Measurements from ENCODE around the gene CCNA1. TPM values are rescaled to one million over a fixed set of nuclear protein-coding genes. Genes with fewer than 3 reads are reported as not detected.

Gene CCNA1
- total and polyA plus RNA-seq, 12 donors, result 0.20 to 1.1 (median 0.38) TPM; not detected in 3

- intact Hi-C loops (cut with DNase I), result no loop called here
- Histone ChIP-seq H3K4me3 (no peak overlapping the region), H3K27me3 (peaks cover 0 to 5% (median 0%) of the 10 kb centered on the region in 7 donors), H3K4me1 (no peaks in the 10 kb centered on the region), H3K27ac (no peak overlapping the region), H3K36me3 (no peaks in the 10 kb centered on the region), H3K9me3 (peaks cover 0 to 39% (median 4%) of the 10 kb centered on the region in 11 donors)
- 63 to 66% methylated on average over 2 of the region's 2 CpGs for WGBS, 2 donors
- no peak for ATAC-seq
- TF ChIP-seq CTCF (IDR thresholded peaks at IDR 0.05), result no peak
- no peak for DNase-seq
Observed at GRCh38 chr13:36480726-36481427, 48.6 kb downstream of the CCNA1 start.

- ATAC-seq (no peak), DNase-seq (no peak)
- H3K4me3 ChIP-seq, result no peak overlapping the region
- intact Hi-C loops (cut with DNase I), result no loop called here
- H3K27me3 ChIP-seq, result peaks cover 0 to 9% (median 0%) of the 10 kb centered on the region in 7 donors
- no peaks in the 10 kb centered on the region for H3K4me1 ChIP-seq
- peaks cover 0 to 10% (median 0%) of the 10 kb centered on the region in 11 donors for H3K9me3 ChIP-seq
- H3K36me3 ChIP-seq, result no peaks in the 10 kb centered on the region
- no peak for TF ChIP-seq CTCF (IDR thresholded peaks at IDR 0.05)
- H3K27ac ChIP-seq, result no peak overlapping the region
Observed at GRCh38 chr13:36490055-36490454, 57.8 kb downstream of the CCNA1 start.

Other genes with a start within 250 kb of the CCNA1 start
- gene SOHLH2, start 217.9 kb upstream of the CCNA1 start, total RNA-seq, result 1 to 10 TPM in 3 of 10 donors, under 1 TPM in 5, not detected in 2; 0.10 to 3.0 (median 0.79) TPM
- gene SOHLH2, start 217.9 kb upstream of the CCNA1 start, polyA plus RNA-seq, result 1 to 10 TPM in 1 of 2 donors, under 1 TPM in 1; 0.25 to 1.0 TPM
- 1 to 10 TPM in 6 of 10 donors, under 1 TPM in 4; 0.15 to 5.4 (median 2.2) TPM for gene CCDC169, start 134.7 kb upstream of the CCNA1 start, total RNA-seq
- under 1 TPM; 0.22 to 0.35 TPM for gene CCDC169, start 134.7 kb upstream of the CCNA1 start, polyA plus RNA-seq
- 10 to 100 TPM; 29.3 to 49.8 (median 38.5) TPM for gene SPART, start 86.1 kb upstream of the CCNA1 start, total RNA-seq
- 10 to 100 TPM; 15.9 to 18.4 TPM for gene SPART, start 86.1 kb upstream of the CCNA1 start, polyA plus RNA-seq
- 1 to 10 TPM in 1 of 10 donors, under 1 TPM in 9; 0.13 to 1.2 (median 0.41) TPM for gene SERTM1, start 241.5 kb downstream of the CCNA1 start, total RNA-seq
- under 1 TPM in 1 of 2 donors, not detected in 1; 0.22 TPM for gene SERTM1, start 241.5 kb downstream of the CCNA1 start, polyA plus RNA-seq